Sigmoid colon (tissue), 4 donors: Measurements from ENCODE around the gene PPIP5K2.

Experiments used
- CTCF ChIP-seq, 4 experiments: fragments of 450-650 bp in 3 of 4; fragments of 200-600 bp in 1 of 4; IDR thresholded peaks; one replicate each; pipeline ENCODE4 v1.5.1; 2016 to 2019; ENCODE audit warnings: antibody characterized with exemption in 4 of 4, mild to moderate bottlenecking in 3 of 4, moderate library complexity in 2 of 4
- EP300 ChIP-seq, 4 donors: sonication (generic); formaldehyde crosslinking; IDR thresholded peaks; one replicate each; pipeline ENCODE4 v1.6.1; 2017; ENCODE audit warnings: antibody characterized with exemption in 4 of 4
- POLR2A ChIP-seq, 2 donors: fragments of 450-650 bp; IDR thresholded peaks; one replicate each; pipeline ENCODE4 v1.6.1; 2016; ENCODE audit warnings: antibody characterized with exemption in 2 of 2, mild to moderate bottlenecking in 2 of 2, moderate library complexity in 2 of 2
- POLR2AphosphoS5 ChIP-seq, 4 donors: sonication (generic); formaldehyde crosslinking; IDR thresholded peaks; one replicate each; pipeline ENCODE4 v1.6.1; 2017; ENCODE audit warnings: antibody characterized with exemption in 4 of 4

- TF ChIP-seq CTCF (IDR thresholded peaks at IDR 0.05) (no peak), POLR2A (IDR thresholded peaks at IDR 0.05) (no peak), EP300 (IDR thresholded peaks at IDR 0.05) (no peak), POLR2AphosphoS5 (IDR thresholded peaks at IDR 0.05) (no peak)
Measured at GRCh38 chr5:103209065-103209464, 89.0 kb downstream of the PPIP5K2 start.
